Esophagus muscularis mucosa (tissue), 4 donors: Measurements from ENCODE around the gene LUZP1. TPM values are rescaled to one million over a fixed set of nuclear protein-coding genes. Genes with fewer than 3 reads are reported as not detected.

Experiments
- DNase-seq: peaks from one replicate; pipeline ENCODE4 v3.0.0-alpha.2; 2017; ENCODE audit errors: extremely low spot score
- H3K27ac ChIP-seq, 4 donors: fragments of 200-600 bp; sonication (generic); replicated peaks in 1 of 4; 1 replicate in 3 of 4; 2 replicates in 1 of 4; pipeline ENCODE4 v1.5.1; 2016 to 2019; ENCODE audit warnings: mild to moderate bottlenecking in 1 of 4
- H3K27me3 ChIP-seq, 4 donors: fragments of 200-600 bp; sonication (generic); one replicate each; pipeline versions ENCODE4 v1.5.1 to v1.6.0; 2016 to 2019
- H3K36me3 ChIP-seq, 4 donors: fragments of 200-600 bp; sonication (generic); one replicate each; pipeline ENCODE4 v1.5.1; 2016 to 2019
- H3K4me1 ChIP-seq, 4 donors: fragments of 200-600 bp; sonication (generic); one replicate each; pipeline ENCODE4 v1.5.1; 2016 to 2019
- H3K4me3 ChIP-seq, 4 donors: fragments of 200-600 bp; sonication (generic); 1 replicate in 2 of 4; 2 replicates in 2 of 4; pipeline ENCODE4 v1.5.1; 2016 to 2019; ENCODE audit warnings: mild to moderate bottlenecking in 4 of 4, moderate library complexity in 1 of 4
- H3K9me3 ChIP-seq, 4 donors: fragments of 200-600 bp; sonication (generic); 1 replicate in 3 of 4; 2 replicates in 1 of 4; pipeline ENCODE4 v1.5.1; 2016 to 2019
- CTCF ChIP-seq, 3 experiments: fragments of 200-600 bp in 2 of 3; fragments of 450-650 bp in 1 of 3; sonication (generic) in 2 of 3; IDR thresholded peaks; one replicate each; pipeline ENCODE4 v1.5.1; 2017 to 2019; ENCODE audit warnings: antibody characterized with exemption in 3 of 3, mild to moderate bottlenecking in 2 of 3, moderate library complexity in 1 of 3
- EP300 ChIP-seq: sonication (generic); formaldehyde crosslinking; IDR thresholded peaks from one replicate; pipeline ENCODE4 v1.6.1; 2017; ENCODE audit warnings: antibody characterized with exemption
- POLR2A ChIP-seq: fragments of 450-650 bp; IDR thresholded peaks from one replicate; pipeline ENCODE4 v1.6.1; 2017; ENCODE audit warnings: antibody characterized with exemption, moderate library complexity, mild to moderate bottlenecking, low read depth
- POLR2AphosphoS5 ChIP-seq, 2 donors: sonication (generic); formaldehyde crosslinking; IDR thresholded peaks; one replicate each; pipeline ENCODE4 v1.6.1; 2017; ENCODE audit warnings: antibody characterized with exemption in 2 of 2
- WGBS: methylation state at CpG from one replicate; pipeline ENCODE4 v1.1.5; 2018; 5-methylcytosine and 5-hydroxymethylcytosine counted together
- intact Hi-C: fragments of 100-400 bp; cut with DNase I; formaldehyde crosslinking; loops from one replicate; pipeline ENCODE4 v1.15.1; 2023
- total RNA-seq, 4 donors: library from RNA; depleted of rRNA; stranded (reverse); fragments of >200 nt; gene quantifications; one replicate each; pipeline versions ENCODE4 v1.1.0 to v1.2.1, GENCODE V29; 2016

Gene LUZP1
- total RNA-seq, 4 donors from 2014 or later: 23.4 to 34.4 (median 27.3) TPM

- Histone ChIP-seq H3K27me3 (no peaks in the 10 kb centered on the region), H3K36me3 (no peaks in the 10 kb centered on the region), H3K4me3 (peak overlapping the region; percentile 75 to 98 (median 94)), H3K27ac (peak overlapping the region; percentile 91 to 98 (median 98)), H3K4me1 (peaks cover 44 to 75% (median 66%) of the 10 kb centered on the region in 4 donors), H3K9me3 (no peaks in the 10 kb centered on the region)
- peak in 1 of 2 donors; percentile 10 for TF ChIP-seq POLR2AphosphoS5 (IDR thresholded peaks at IDR 0.05)
- TF ChIP-seq CTCF (IDR thresholded peaks at IDR 0.05): no peak
- 0% methylated on average over 11 of the region's 45 CpGs for WGBS
- intact Hi-C loops: no loop called here
- DNase-seq: no peak
Observed at GRCh38 chr1:23167353-23168078, 1.1 kb downstream of the LUZP1 start.

GRCh38 chr1:23166854-23167253 is 1.8 kb downstream of the LUZP1 start:
- Histone ChIP-seq H3K36me3 (no peaks in the 10 kb centered on the region), H3K9me3 (no peaks in the 10 kb centered on the region), H3K27me3 (no peaks in the 10 kb centered on the region), H3K4me3 (peak overlapping the region; percentile 75 to 98 (median 94)), H3K27ac (peak overlapping the region; percentile 91 to 98 (median 98)), H3K4me1 (peaks cover 47 to 73% (median 66%) of the 10 kb centered on the region in 4 donors)
- no peak for DNase-seq
- intact Hi-C loops: no loop called here
- TF ChIP-seq CTCF (IDR thresholded peaks at IDR 0.05): peak in 1 of 3 experiments; percentile 3
- no peak for TF ChIP-seq POLR2A

GRCh38 chr1:23163395-23163794 is 5.3 kb downstream of the LUZP1 start:
- no peaks in the 10 kb centered on the region for H3K27me3 ChIP-seq
- no peaks in the 10 kb centered on the region for H3K9me3 ChIP-seq
- no peak for TF ChIP-seq POLR2AphosphoS5 (IDR thresholded peaks at IDR 0.05)
- TF ChIP-seq EP300: no peak
- H3K4me3 ChIP-seq: no peak overlapping the region
- no peak for DNase-seq
- no peak overlapping the region for H3K27ac ChIP-seq
- intact Hi-C loops: no loop called here
- no peaks in the 10 kb centered on the region for H3K36me3 ChIP-seq
- peaks cover 48 to 67% (median 59%) of the 10 kb centered on the region in 4 donors for H3K4me1 ChIP-seq
- 57% methylated on average over 3 of the region's 3 CpGs for WGBS

GRCh38 chr1:23159963-23160877 is 8.4 kb downstream of the LUZP1 start:
- Histone ChIP-seq H3K27ac (no peak overlapping the region), H3K4me3 (no peak overlapping the region), H3K9me3 (no peaks in the 10 kb centered on the region), H3K36me3 (no peaks in the 10 kb centered on the region), H3K27me3 (no peaks in the 10 kb centered on the region), H3K4me1 (peaks cover 37 to 73% (median 57%) of the 10 kb centered on the region in 4 donors)
- TF ChIP-seq POLR2AphosphoS5 (IDR thresholded peaks at IDR 0.05) (no peak), CTCF (IDR thresholded peaks at IDR 0.05) (no peak), POLR2A (no peak), EP300 (no peak)
- intact Hi-C loops: no loop called here
- WGBS: 89% methylated on average over 5 of the region's 5 CpGs
- no peak for DNase-seq

- 86% methylated on average over 4 of the region's 4 CpGs for WGBS
- TF ChIP-seq EP300 (no peak), POLR2A (no peak), CTCF (IDR thresholded peaks at IDR 0.05) (no peak), POLR2AphosphoS5 (IDR thresholded peaks at IDR 0.05) (no peak)
- Histone ChIP-seq H3K4me3 (no peak overlapping the region), H3K36me3 (no peaks in the 10 kb centered on the region), H3K4me1 (peaks cover 20 to 51% (median 38%) of the 10 kb centered on the region in 4 donors), H3K9me3 (no peaks in the 10 kb centered on the region), H3K27me3 (no peaks in the 10 kb centered on the region), H3K27ac (no peak overlapping the region)
- no peak for DNase-seq
- intact Hi-C loops: no loop called here
Observed at GRCh38 chr1:23156940-23157339, 11.7 kb downstream of the LUZP1 start.
